Measurements from ENCODE around the gene CHFR. TPM values are rescaled to one million over a fixed set of nuclear protein-coding genes. Genes with fewer than 3 reads are reported as not detected.
A peak's percentile ranks its signal among the peaks of the same experiment; 100 is the strongest.
"Not testable (repeated sequence)": the region's sequence is repeated elsewhere in the genome, so short reads cannot be mapped to it uniquely, and the experiment has no call there.

Gene CHFR
- total and polyA plus RNA-seq, 9 of the 15 experiments (the other 6 are each of a cell fraction or from before 2014, with no cell fraction given), result 0.61 to 33.9 (median 19.3) TPM

- Histone ChIP-seq H3K36me3 (ENCODE audit: control insufficient read depth, insufficient read depth, low read length) (peaks cover 68% of the 10 kb centered on the region; the same call in 2 of the 3 replicates), H3K4me1 (replicated peaks in 1 of 2; ENCODE audit: control insufficient read depth in 2 of 2, insufficient read depth in 2 of 2, low read length in 2 of 2) (peaks cover 0 to 15% of the 10 kb centered on the region in 2 experiments; a peak in 1 of 5 replicates)
- H3K4me2 ChIP-seq (ENCODE audit: insufficient read depth, low read length); H3K27ac ChIP-seq (ENCODE audit: extremely low read depth, low read depth, low read length); H3K4me3 ChIP-seq; DNase-seq (ENCODE audit: extremely low read depth in 1 of 4, low spot score in 3 of 4); H3K9me3 ChIP-seq (replicated peaks; ENCODE audit: control insufficient read depth, insufficient read depth, low read depth, low read length); H3K79me2 ChIP-seq (ENCODE audit: control insufficient read depth, insufficient read depth, low read length); BruUV-seq (replicated peaks); CTCF ChIA-PET (ENCODE audit: low intra/inter-chr PET ratio); H3K27me3 ChIP-seq (ENCODE audit: control insufficient read depth in 2 of 2, insufficient read depth in 2 of 2, low read length in 2 of 2); H3K9ac ChIP-seq (ENCODE audit: insufficient read depth in 1 of 2, low read depth in 2 of 2, low read length in 2 of 2); ATAC-seq; FAIRE-seq; H3K9me1 ChIP-seq (ENCODE audit: control insufficient read depth, insufficient read depth, low read length); in situ Hi-C loops (cut with MboI); H4K20me1 ChIP-seq (replicated peaks; ENCODE audit: control insufficient read depth, insufficient read depth, low read length); intact Hi-C loops (cut with micrococcal nuclease); H2AFZ ChIP-seq (ENCODE audit: low read depth, low read length): not testable (repeated sequence)
- WGBS (ENCODE audit: insufficient coverage, low coverage, missing lambda C conversion rate), result 95% methylated on average over 8 of the region's 14 CpGs
- POLR2A ChIA-PET, result interaction anchor here (0.6 kb wide), 1 partner anchor 9 kb away, joined by 3 read pairs; no protein-coding TSS in a partner anchor
Observed at GRCh38 chr12:132855211-132855610, 32.2 kb downstream of the CHFR start.

DNA sequence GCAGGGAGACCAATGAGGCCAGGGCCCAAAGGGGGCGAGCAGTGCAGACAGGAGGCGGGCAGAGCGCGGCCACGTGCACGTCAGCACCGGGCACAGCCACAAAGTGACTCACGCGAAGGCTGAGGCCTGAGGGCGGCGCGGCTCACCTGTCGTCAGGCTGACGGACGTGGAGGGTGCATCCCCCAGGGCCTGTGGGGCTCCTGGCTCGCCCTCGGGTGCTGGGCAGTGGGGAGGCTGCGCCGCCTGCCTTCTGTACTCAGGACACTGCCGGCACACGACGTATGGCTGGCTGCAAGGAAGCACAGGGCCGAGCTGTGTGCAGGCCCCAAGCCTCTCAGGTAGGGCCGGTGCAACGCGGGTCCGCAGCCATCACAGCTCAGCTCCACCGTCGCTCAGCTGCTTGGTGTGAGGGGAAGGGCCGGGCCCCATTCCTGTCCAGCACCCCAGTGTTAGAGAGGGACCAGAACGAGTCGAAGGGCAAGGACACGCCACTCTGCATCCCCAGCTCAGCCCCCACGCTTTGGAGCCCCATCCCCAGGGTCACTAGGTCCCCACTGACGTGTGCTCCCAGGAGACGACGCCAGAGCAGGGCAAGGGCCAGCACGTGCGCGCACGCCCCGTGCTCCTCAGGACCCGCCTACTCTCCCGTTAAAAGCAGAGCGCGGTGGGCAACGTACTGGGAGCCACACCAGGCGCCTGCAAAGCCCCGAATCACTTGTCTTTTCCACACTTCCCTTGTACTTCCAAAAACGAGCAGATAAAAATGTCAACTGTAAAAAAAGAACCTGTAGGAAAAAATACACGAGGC, 33.9 kb downstream of the CHFR start:
- 91% methylated on average over 39 of the region's 51 CpGs for WGBS (ENCODE audit: insufficient coverage, low coverage, missing lambda C conversion rate)
- TF ChIP-seq, protein P1, sequence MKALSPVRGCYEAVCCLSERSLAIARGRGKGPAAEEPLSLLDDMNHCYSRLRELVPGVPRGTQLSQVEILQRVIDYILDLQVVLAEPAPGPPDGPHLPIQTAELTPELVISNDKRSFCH (CRISPR knock-in tag; IDR thresholded peaks at IDR 0.05), result no peak
- TF ChIP-seq, protein P1 (tag; IDR thresholded peaks at IDR 0.05), result no peak
- TF ChIP-seq PHB2 (IDR thresholded peaks at IDR 0.05; ENCODE audit: low read depth), result no peak
- no peak for TF ChIP-seq ZNF121 (CRISPR knock-in tag; conservative IDR thresholded peaks at IDR 0.05)
- TF ChIP-seq POLR2G (IDR thresholded peaks at IDR 0.05; ENCODE audit: low read depth, low read length), result 0 out of 2 replicates have a peak, but pooled peaks have one; percentile 25
- no peak for TF ChIP-seq EWSR1 (IDR thresholded peaks at IDR 0.05; ENCODE audit: borderline replicate concordance, low read depth, partially characterized antibody)
- no peak for DNase-seq (ENCODE audit: extremely low read depth in 1 of 4, low spot score in 3 of 4)
- no peaks in the 10 kb centered on the region for H3K27me3 ChIP-seq (ENCODE audit: control insufficient read depth in 2 of 2, insufficient read depth in 2 of 2, low read length in 2 of 2)
- H4K20me1 ChIP-seq (replicated peaks; ENCODE audit: control insufficient read depth, insufficient read depth, low read length), result no peaks in the 10 kb centered on the region
- ATAC-seq, result no peak
- no peak overlapping the region for H2AFZ ChIP-seq (ENCODE audit: low read depth, low read length)
- no peak overlapping the region for H3K4me3 ChIP-seq
- peaks cover 0 to 13% of the 10 kb centered on the region in 2 experiments; a peak in 1 of 5 replicates for H3K4me1 ChIP-seq (replicated peaks in 1 of 2; ENCODE audit: control insufficient read depth in 2 of 2, insufficient read depth in 2 of 2, low read length in 2 of 2)
- BruUV-seq (replicated peaks), result no TSS peak
- ChIA-PET CTCF (ENCODE audit: low intra/inter-chr PET ratio) (no interaction called here), POLR2A (no interaction called here)
- H3K9me3 ChIP-seq (replicated peaks; ENCODE audit: control insufficient read depth, insufficient read depth, low read depth, low read length), result no peaks in the 10 kb centered on the region
- in situ Hi-C loops (cut with MboI) (no loop called here), intact Hi-C loops (cut with micrococcal nuclease) (no loop called here)
- H3K4me2 ChIP-seq (ENCODE audit: insufficient read depth, low read length), result no peak overlapping the region
- no peak overlapping the region; a peak in 1 of 4 replicates for H3K9ac ChIP-seq (ENCODE audit: insufficient read depth in 1 of 2, low read depth in 2 of 2, low read length in 2 of 2)
- H3K27ac ChIP-seq (ENCODE audit: extremely low read depth, low read depth, low read length), result no peak overlapping the region
- FAIRE-seq, result no peak
- H3K36me3 ChIP-seq (ENCODE audit: control insufficient read depth, insufficient read depth, low read length), result peaks cover 59% of the 10 kb centered on the region; the same call in 2 of the 3 replicates
- H3K79me2 ChIP-seq (ENCODE audit: control insufficient read depth, insufficient read depth, low read length), result no peaks in the 10 kb centered on the region
- no peaks in the 10 kb centered on the region for H3K9me1 ChIP-seq (ENCODE audit: control insufficient read depth, insufficient read depth, low read length)

Data from K562 (cell line).